Stomach (tissue), 19 donors: ENCODE data around the gene HCRTR2. TPM values are rescaled to one million over a fixed set of nuclear protein-coding genes. Genes with fewer than 3 reads are reported as not detected.

Experiments
- DNase-seq, 2 donors: peaks; one replicate each; pipeline versions ENCODE4 v3.0.0 to v3.0.0-alpha.2; 2013 to 2019
- H3K27ac ChIP-seq, 5 donors: fragments of 200-600 bp in 4 of 5; sonication (generic) in 4 of 5; one replicate each; pipeline ENCODE4 v1.5.1; 2013 to 2019; ENCODE audit warnings: mild to moderate bottlenecking in 1 of 5, moderate library complexity in 1 of 5
- H3K27me3 ChIP-seq, 3 donors: fragments of 200-600 bp; sonication (generic); one replicate each; pipeline ENCODE4 v1.5.1; 2017 to 2019; ENCODE audit warnings: mixed run types in 1 of 3
- H3K36me3 ChIP-seq, 4 donors: fragments of 200-600 bp; sonication (generic); 1 replicate in 3 of 4; 2 replicates in 1 of 4; pipeline ENCODE4 v1.5.1; 2016 to 2019
- H3K4me1 ChIP-seq, 4 donors: fragments of 200-600 bp; sonication (generic); one replicate each; pipeline ENCODE4 v1.5.1; 2016 to 2019
- H3K4me3 ChIP-seq, 4 donors: fragments of 200-600 bp; sonication (generic) in 3 of 4; one replicate each; pipeline ENCODE4 v1.5.1; 2016 to 2019; ENCODE audit warnings: mild to moderate bottlenecking in 1 of 4
- H3K9me3 ChIP-seq, 4 donors: fragments of 200-600 bp; sonication (generic); one replicate each; pipeline ENCODE4 v1.5.1; 2016 to 2019
- CTCF ChIP-seq, 7 experiments: fragments of 450-650 bp in 4 of 7; fragments of 200-600 bp in 3 of 7; sonication (generic) in 3 of 7; IDR thresholded peaks; one replicate each; pipeline ENCODE4 v1.5.1; 2016 to 2019; ENCODE audit warnings: antibody characterized with exemption in 7 of 7, control low read depth in 2 of 7, mild to moderate bottlenecking in 1 of 7
- EP300 ChIP-seq: sonication (generic); formaldehyde crosslinking; IDR thresholded peaks from one replicate; pipeline ENCODE4 v1.6.1; 2017; ENCODE audit warnings: antibody characterized with exemption
- POLR2A ChIP-seq, 4 donors: fragments of 450-650 bp; IDR thresholded peaks; one replicate each; pipeline ENCODE4 v1.6.1; 2016; ENCODE audit warnings: antibody characterized with exemption in 4 of 4, control low read depth in 2 of 4, mild to moderate bottlenecking in 1 of 4, moderate library complexity in 1 of 4
- POLR2AphosphoS5 ChIP-seq, 3 donors: sonication (generic); formaldehyde crosslinking; IDR thresholded peaks; one replicate each; pipeline ENCODE4 v1.6.1; 2016; ENCODE audit warnings: antibody characterized with exemption in 3 of 3
- WGBS, 5 donors: extraction: QIAGEN DNeasy Blood & Tissue Kit in 3 of 5; methylation state at CpG; one replicate each; pipeline versions ENCODE4 v1.1.5 to v1.1.7; 2013 to 2018; 5-methylcytosine and 5-hydroxymethylcytosine counted together
- intact Hi-C: fragments of 100-400 bp; cut with DNase I; formaldehyde crosslinking; loops from one replicate; pipeline ENCODE4 v1.15.1; 2023; ENCODE audit warnings: low total_unique reads
- long read RNA-seq, 10 donors: transcript quantifications; one replicate each; lab custom pipeline, GENCODE V29; 2026
- polyA plus RNA-seq, 3 donors: library from polyadenylated mRNA; stranded (reverse); fragments of 200-250 nt; gene quantifications; one replicate each; pipeline ENCODE4 v1.2.3, GENCODE V29; 2013
- total RNA-seq, 5 donors: library from RNA; depleted of rRNA; stranded (reverse); fragments of >200 nt; gene quantifications; one replicate each; pipeline versions ENCODE4 v1.1.0 to v1.2.3, GENCODE V29; 2014 to 2016
- donor health status: healthy with polysubstance abuse.
- donor health status: Bipolar disorder and iron deficiency.
- donor health status: healthy.

The HCRTR2 gene
- total RNA-seq: not detected
- polyA plus RNA-seq: not detected
- long read RNA-seq, donor 1: 0 reads
- long read RNA-seq, donor 2: 0 reads
- long read RNA-seq, donor 3: 0 reads
- long read RNA-seq, donor 4: 0 reads
- long read RNA-seq, donor 5: 0 reads
- long read RNA-seq, donor 6: 0 reads
- long read RNA-seq, donor 7: 0 reads
- long read RNA-seq, donor 8: 0 reads
- long read RNA-seq, donor 9: 0 reads
- long read RNA-seq, donor 10: 0 reads

- Histone ChIP-seq H3K4me1 (peaks cover 0 to 12% (median 7%) of the 10 kb centered on the region in 4 donors), H3K27ac (no peak within 1 kb of the TSS), H3K9me3 (no peaks in the 10 kb centered on the region), H3K4me3 (peak within 1 kb of the TSS in 1 of 4 donors; percentile 26), H3K27me3 (peaks cover 0 to 28% (median 18%) of the 10 kb centered on the region in 3 donors), H3K36me3 (no peaks in the 10 kb centered on the region)
- no peak for TF ChIP-seq EP300
- TF ChIP-seq POLR2A (IDR thresholded peaks at IDR 0.05): no peak
- TF ChIP-seq POLR2AphosphoS5 (IDR thresholded peaks at IDR 0.05): no peak
- no peak for TF ChIP-seq CTCF (IDR thresholded peaks at IDR 0.05)
- intact Hi-C loops: no loop called here
- 2 to 9% (median 4%) methylated on average over 31 to 42 of the region's 42 CpGs for WGBS, 5 donors
- peak in 1 of 2 donors; percentile 4 for DNase-seq
Measured at GRCh38 chr6:55174211-55175026, at the start of gene HCRTR2. Gene HCRTR2 (plus strand): TSS chr6:55174515. CDS start chr6:55174588, 73 bp downstream.

- Histone ChIP-seq H3K4me1 (no peaks in the 10 kb centered on the region), H3K27ac (no peak overlapping the region), H3K9me3 (peaks cover 0 to 20% (median 8%) of the 10 kb centered on the region in 4 donors), H3K27me3 (no peaks in the 10 kb centered on the region), H3K4me3 (no peak overlapping the region), H3K36me3 (no peaks in the 10 kb centered on the region)
- intact Hi-C loops: no loop called here
- TF ChIP-seq EP300 (no peak), CTCF (IDR thresholded peaks at IDR 0.05) (no peak), POLR2A (IDR thresholded peaks at IDR 0.05) (no peak)
- DNase-seq: no peak
Measured at GRCh38 chr6:55130806-55131324, 43.5 kb upstream of the HCRTR2 start.

GRCh38 chr6:55131616-55132015 lies 42.7 kb upstream of the HCRTR2 start:
- Histone ChIP-seq H3K4me1 (no peaks in the 10 kb centered on the region), H3K9me3 (peaks cover 0 to 12% (median 2%) of the 10 kb centered on the region in 4 donors), H3K27me3 (no peaks in the 10 kb centered on the region), H3K27ac (no peak overlapping the region), H3K36me3 (no peaks in the 10 kb centered on the region), H3K4me3 (no peak overlapping the region)
- TF ChIP-seq POLR2A (IDR thresholded peaks at IDR 0.05): no peak
- TF ChIP-seq POLR2AphosphoS5 (IDR thresholded peaks at IDR 0.05): no peak
- no peak for TF ChIP-seq CTCF (IDR thresholded peaks at IDR 0.05)
- TF ChIP-seq EP300: no peak
- DNase-seq: no peak
- 73 to 94% (median 81%) methylated on average over 1 of the region's 1 CpG for WGBS, 5 donors
- intact Hi-C loops: no loop called here

- Histone ChIP-seq H3K4me1 (no peaks in the 10 kb centered on the region), H3K36me3 (no peaks in the 10 kb centered on the region), H3K27me3 (no peaks in the 10 kb centered on the region), H3K4me3 (no peak overlapping the region), H3K27ac (no peak overlapping the region), H3K9me3 (no peaks in the 10 kb centered on the region)
- TF ChIP-seq POLR2AphosphoS5 (IDR thresholded peaks at IDR 0.05) (no peak), CTCF (IDR thresholded peaks at IDR 0.05) (no peak), POLR2A (IDR thresholded peaks at IDR 0.05) (no peak)
- intact Hi-C loops: no loop called here
- no peak for DNase-seq
Measured at GRCh38 chr6:55136916-55137315, 37.4 kb upstream of the HCRTR2 start.
